ENCODE measurements around the gene PDGFRB.

GRCh38 chr5:150073086-150073625, 82.5 kb downstream of the PDGFRB start:
- no peak for TF ChIP-seq POLR2AphosphoS5 (IDR thresholded peaks at IDR 0.05; ENCODE audit: low read depth, low read length)
- no peak for TF ChIP-seq CTCF (IDR thresholded peaks at IDR 0.05)
- no peak for TF ChIP-seq SIN3A (IDR thresholded peaks at IDR 0.05; ENCODE audit: borderline replicate concordance, insufficient read depth, low read depth, low read length)
